ENCODE measurements around the gene ZNF578. TPM values are rescaled to one million over a fixed set of nuclear protein-coding genes. Genes with fewer than 3 reads are reported as not detected.
"Not testable (repeated sequence)": the region's sequence is repeated elsewhere in the genome, so short reads cannot be mapped to it uniquely, and the experiment has no call there.

ZNF578 gene
- total and polyA plus RNA-seq, 2 of the 8 experiments (the other 6 are each of a cell fraction or from before 2014, with no cell fraction given): 1.6 to 4.2 TPM

DNA sequence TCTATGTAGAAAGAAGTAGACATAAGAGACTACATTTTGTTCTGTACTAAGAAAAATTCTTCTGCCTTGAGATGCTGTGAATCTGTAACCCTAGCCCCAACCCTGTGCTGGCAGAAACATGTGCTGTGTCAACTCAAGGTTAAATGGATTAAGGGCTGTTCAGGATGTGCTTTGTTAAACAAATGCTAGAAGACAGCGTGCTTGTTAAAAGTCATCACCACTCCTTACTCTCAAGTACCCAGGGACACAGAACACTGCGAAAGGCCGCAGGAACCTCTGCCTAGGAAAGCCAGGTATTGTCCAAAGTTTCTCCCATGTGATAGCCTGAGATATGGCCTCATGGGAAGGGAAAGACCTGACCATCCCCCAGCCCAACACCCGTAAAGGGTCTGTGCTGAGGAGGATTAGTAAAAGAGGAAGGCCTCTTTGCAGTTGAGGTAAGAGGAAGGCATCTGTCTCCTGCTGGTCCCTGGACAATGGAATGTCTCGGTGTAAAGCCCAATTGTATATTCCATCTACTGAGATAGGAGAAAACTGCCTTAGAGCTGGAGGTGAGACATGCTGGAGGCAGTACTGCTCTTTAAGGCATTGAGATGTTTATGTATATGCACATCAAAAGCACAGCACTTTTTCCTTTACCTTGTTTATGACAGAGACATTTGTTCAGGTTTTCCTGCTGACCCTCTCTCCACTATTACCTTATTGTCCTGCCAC, 105.5 kb downstream of the ZNF578 start:
- H4K5ac ChIP-seq (ENCODE audit: insufficient read length, low read depth, low read length); H3K14ac ChIP-seq (ENCODE audit: insufficient read length); H4K20me1 ChIP-seq (replicated peaks in 1 of 2; ENCODE audit: control insufficient read depth in 1 of 2, insufficient read depth in 2 of 2, low read length in 2 of 2); H2BK20ac ChIP-seq (ENCODE audit: low read length); CTCF ChIA-PET (ENCODE audit: partially characterized antibody); H2BK120ac ChIP-seq (replicated peaks; ENCODE audit: low read depth, low read length); H3K23ac ChIP-seq (ENCODE audit: insufficient read length); H3K56ac ChIP-seq (replicated peaks; ENCODE audit: insufficient read length, low read depth, low read length); H3K27me3 ChIP-seq (replicated peaks in 1 of 4; ENCODE audit: control insufficient read depth in 3 of 4, extremely low read depth in 1 of 4, insufficient read depth in 3 of 4, low read length in 3 of 4); H3K27ac ChIP-seq (ENCODE audit: low read depth, low read length); H3K23me2 ChIP-seq (ENCODE audit: low read depth, low read length); H3K4ac ChIP-seq (replicated peaks; ENCODE audit: insufficient read length, low read depth, low read length); H3K4me1 ChIP-seq (replicated peaks in 1 of 4; ENCODE audit: control insufficient read depth in 3 of 4, insufficient read depth in 4 of 4, low read length in 3 of 4); FAIRE-seq; H4K8ac ChIP-seq (ENCODE audit: extremely low read depth, insufficient read depth, low read length); H3K79me2 ChIP-seq (ENCODE audit: control insufficient read depth in 1 of 2, insufficient read depth in 2 of 2, low read length in 2 of 2); H3K4me3 ChIP-seq (ENCODE audit: extremely low read depth in 1 of 4, insufficient read depth in 2 of 4, low read depth in 3 of 4, low read length in 4 of 4); H4K91ac ChIP-seq (replicated peaks; ENCODE audit: insufficient read length, low read length); H3K79me1 ChIP-seq (ENCODE audit: low read depth, low read length); H2AFZ ChIP-seq (ENCODE audit: low read length); H2AK5ac ChIP-seq (ENCODE audit: low read depth, low read length); DNase-seq (ENCODE audit: low read depth in 1 of 2, low spot score in 2 of 2); POLR2A ChIA-PET (ENCODE audit: partially characterized antibody); H2BK15ac ChIP-seq (ENCODE audit: low read length): not testable (repeated sequence)
- TF ChIP-seq, protein P1, sequence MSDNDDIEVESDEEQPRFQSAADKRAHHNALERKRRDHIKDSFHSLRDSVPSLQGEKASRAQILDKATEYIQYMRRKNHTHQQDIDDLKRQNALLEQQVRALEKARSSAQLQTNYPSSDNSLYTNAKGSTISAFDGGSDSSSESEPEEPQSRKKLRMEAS (IDR thresholded peaks at IDR 0.05): peak; percentile 56; the same call in 1 of the 2 replicates
- 0 out of 3 replicates have a peak, but pooled peaks of 1 of the 2 experiments have one; percentile 26 for TF ChIP-seq POLR2A (IDR thresholded peaks at IDR 0.05; ENCODE audit: control extremely low read depth in 1 of 2, low read depth in 2 of 2, low read length in 2 of 2)
- H3K18ac ChIP-seq (ENCODE audit: extremely low read depth, low read length): peak overlapping the region; percentile 20; the same call in 1 of the 2 replicates
- 66% methylated on average over 5 of the region's 5 CpGs; no CpG with 5 or more reads in 1 of the 2 experiments for WGBS, 2 experiments (ENCODE audit: extremely low coverage in 1 of 2, insufficient coverage in 1 of 2, insufficient read length in 1 of 2, insufficient replicate concordance in 2 of 2, low coverage in 1 of 2, low lambda C conversion rate in 2 of 2, missing lambda C conversion rate in 1 of 2)
- peaks cover 17 to 19% of the 10 kb centered on the region in 2 experiments for H3K9me3 ChIP-seq (ENCODE audit: insufficient read depth in 2 of 2, low read depth in 1 of 2, low read length in 1 of 2)
- H3K9ac ChIP-seq (replicated peaks in 1 of 4; ENCODE audit: extremely low read depth in 1 of 4, low read depth in 3 of 4, low read length in 3 of 4): peak overlapping the region in 1 of 4 experiments; percentile 11; a peak in 1 of 7 replicates
- peak overlapping the region; percentile 88; the same call in 1 of the 2 replicates for H2BK5ac ChIP-seq (ENCODE audit: low read depth, low read length)
- H3K4me2 ChIP-seq (ENCODE audit: insufficient read depth in 1 of 2, low read depth in 2 of 2, low read length in 2 of 2): peak overlapping the region in 1 of 2 experiments; percentile 45; a peak in 2 of 4 replicates
- H3K36me3 ChIP-seq (ENCODE audit: control insufficient read depth in 2 of 4, insufficient read depth in 4 of 4, low read length in 3 of 4): peaks cover 9 to 26% (median 19%) of the 10 kb centered on the region in 4 experiments; a peak in 6 of 8 replicates
- peak overlapping the region; percentile 53; the same call in 1 of the 2 replicates for H2BK12ac ChIP-seq (ENCODE audit: low read depth, low read length)

Data from H1 (cell line).